DMS79 (cell line): ENCODE measurements around the gene EIF2B5.

Source experiments
- DNase-seq: peaks from one replicate; lab custom pipeline; 2025; lab: John Stamatoyannopoulos, UW

Gene EIF2B5

GRCh38 chr3:184173374-184173722 lies 38.2 kb downstream of the EIF2B5 start:
- DNase-seq, result no peak

- DNase-seq, result no peak
These were observed 39.1 kb downstream of the EIF2B5 start for GRCh38 chr3:184174284-184174645.

- peak; percentile 98 for DNase-seq
These were observed 39.7 kb downstream of the EIF2B5 start, which contains the start of gene AP2M1 for GRCh38 chr3:184174646-184175492. TSS of gene AP2M1 (plus strand) at chr3:184174855. CDS start at chr3:184176994, 2,139 bp downstream.

GRCh38 chr3:184175506-184175905 lies 40.3 kb downstream of the EIF2B5 start:
- no peak for DNase-seq

GRCh38 chr3:184175981-184176376 lies 40.8 kb downstream of the EIF2B5 start:
- DNase-seq, result no peak

GRCh38 chr3:184176377-184177330 lies 41.5 kb downstream of the EIF2B5 start:
- DNase-seq, result no peak

GRCh38 chr3:184177331-184177731 lies 42.2 kb downstream of the EIF2B5 start:
- DNase-seq, result no peak

- no peak for DNase-seq
These were observed 42.7 kb downstream of the EIF2B5 start for GRCh38 chr3:184177767-184178306.

- no peak for DNase-seq
These were observed 43.5 kb downstream of the EIF2B5 start for GRCh38 chr3:184178521-184179138.

GRCh38 chr3:184180165-184180564 lies 45.0 kb downstream of the EIF2B5 start:
- no peak for DNase-seq

GRCh38 chr3:184181596-184181995 lies 46.4 kb downstream of the EIF2B5 start:
- DNase-seq, result no peak

- DNase-seq, result no peak
These were observed 48.5 kb downstream of the EIF2B5 start for GRCh38 chr3:184183679-184184078.

- no peak for DNase-seq
These were observed 49.5 kb downstream of the EIF2B5 start for GRCh38 chr3:184184546-184185230.

GRCh38 chr3:184185461-184186183 lies 50.5 kb downstream of the EIF2B5 start:
- peak; percentile 97 for DNase-seq

GRCh38 chr3:184186184-184186901 lies 51.2 kb downstream of the EIF2B5 start, which contains the start of gene ABCF3:
TSS of gene ABCF3 (plus strand) at chr3:184186199. CDS start at chr3:184186208, 9 bp downstream.
- DNase-seq, result no peak

- no peak for DNase-seq
These were observed 51.7 kb downstream of the EIF2B5 start for GRCh38 chr3:184186902-184187207.

- DNase-seq, result no peak
These were observed 52.9 kb downstream of the EIF2B5 start for GRCh38 chr3:184188080-184188479.

- no peak for DNase-seq
These were observed 54.3 kb downstream of the EIF2B5 start for GRCh38 chr3:184189421-184189820.

GRCh38 chr3:184192889-184193288 lies 57.7 kb downstream of the EIF2B5 start:
- no peak for DNase-seq

GRCh38 chr3:184193991-184194539 lies 58.9 kb downstream of the EIF2B5 start:
- DNase-seq, result no peak
